IPS-20b (cell line): ENCODE results near the gene RPL39.
A peak's percentile ranks its signal among the peaks of the same experiment; 100 is the strongest.
"Not testable (repeated sequence)": the region's sequence is repeated elsewhere in the genome, so short reads cannot be mapped to it uniquely, and the experiment has no call there.

ENCODE experiments used
- H3K27ac ChIP-seq: one replicate; pipeline ENCODE4 v1.5.1; 2013; ENCODE audit warnings: low read length
- H3K27me3 ChIP-seq: 2 replicates; pipeline ENCODE4 v1.6.1; 2013; ENCODE audit warnings: mild to moderate bottlenecking, low read length, inconsistent platforms; ENCODE audit not compliant: insufficient read depth
- H3K36me3 ChIP-seq: 2 replicates; pipeline ENCODE4 v1.6.1; 2013; ENCODE audit warnings: low read depth, mild to moderate bottlenecking, inconsistent platforms, low read length, moderate library complexity; ENCODE audit not compliant: insufficient read depth
- H3K4me1 ChIP-seq: 2 replicates; pipeline ENCODE4 v1.6.1; 2013; ENCODE audit warnings: mild to moderate bottlenecking, control low read depth, inconsistent platforms, low read length, moderate library complexity; ENCODE audit not compliant: insufficient read depth
- H3K4me3 ChIP-seq: 2 replicates; pipeline ENCODE4 v1.5.1; 2013; ENCODE audit warnings: mild to moderate bottlenecking, low read length, inconsistent platforms
- H3K9ac ChIP-seq: 2 replicates; pipeline ENCODE4 v1.6.1; 2013; ENCODE audit warnings: low read depth, mild to moderate bottlenecking, inconsistent platforms, low read length, moderate library complexity
- H3K9me3 ChIP-seq: 2 replicates; pipeline ENCODE4 v1.6.1; 2013; ENCODE audit warnings: mild to moderate bottlenecking, low read depth, low read length, inconsistent platforms; ENCODE audit not compliant: insufficient read depth

Gene RPL39

GRCh38 chrX:119760026-119760877 lies 31.2 kb downstream of the RPL39 start:
- Histone ChIP-seq H3K9ac (no peak overlapping the region), H3K4me1 (peaks cover 10% of the 10 kb centered on the region; the same call in 1 of the 2 replicates), H3K4me3 (peak overlapping the region; percentile 70), H3K36me3 (no peaks in the 10 kb centered on the region), H3K27ac (no peak overlapping the region), H3K27me3 (peaks cover 18% of the 10 kb centered on the region), H3K9me3 (no peaks in the 10 kb centered on the region)

DNA sequence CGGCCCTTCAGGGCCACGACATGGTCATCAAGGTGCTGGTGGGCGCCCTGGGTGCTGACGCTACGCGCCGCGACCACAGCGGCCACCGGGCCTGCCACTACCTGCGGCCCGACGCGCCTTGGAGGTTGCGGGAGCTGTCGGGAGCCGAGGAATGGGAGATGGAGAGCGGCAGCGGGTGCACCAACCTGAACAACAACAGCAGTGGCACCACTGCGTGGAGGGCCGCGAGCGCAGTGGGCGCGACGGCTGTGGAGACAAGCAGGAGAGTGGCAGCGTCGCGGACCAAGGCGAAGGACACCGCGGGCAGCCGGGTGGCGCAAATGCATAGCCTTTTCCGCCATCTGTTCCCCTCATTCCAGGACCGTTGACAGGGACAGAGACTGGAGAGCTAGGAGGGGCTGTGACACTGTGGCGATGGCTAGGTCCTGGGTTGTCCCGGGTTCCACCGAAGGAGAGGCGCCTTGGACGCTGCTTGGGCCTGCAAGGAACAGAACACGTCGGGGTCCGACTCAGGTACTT lies 32.1 kb downstream of the RPL39 start:
- Histone ChIP-seq H3K36me3 (no peaks in the 10 kb centered on the region), H3K4me3 (peak overlapping the region; percentile 70), H3K27me3 (peaks cover 18% of the 10 kb centered on the region), H3K9ac (no peak overlapping the region), H3K4me1 (peaks cover 10% of the 10 kb centered on the region; the same call in 1 of the 2 replicates), H3K9me3 (no peaks in the 10 kb centered on the region), H3K27ac (no peak overlapping the region)

GRCh38 chrX:119758731-119759247 lies 32.6 kb downstream of the RPL39 start:
- Histone ChIP-seq H3K27me3 (peaks cover 18% of the 10 kb centered on the region), H3K9ac (no peak overlapping the region; the same call in 1 of the 2 replicates), H3K36me3 (no peaks in the 10 kb centered on the region), H3K27ac (no peak overlapping the region), H3K4me3 (peak overlapping the region; percentile 70; the same call in 1 of the 2 replicates), H3K9me3 (no peaks in the 10 kb centered on the region), H3K4me1 (peaks cover 10% of the 10 kb centered on the region; the same call in 1 of the 2 replicates)

DNA sequence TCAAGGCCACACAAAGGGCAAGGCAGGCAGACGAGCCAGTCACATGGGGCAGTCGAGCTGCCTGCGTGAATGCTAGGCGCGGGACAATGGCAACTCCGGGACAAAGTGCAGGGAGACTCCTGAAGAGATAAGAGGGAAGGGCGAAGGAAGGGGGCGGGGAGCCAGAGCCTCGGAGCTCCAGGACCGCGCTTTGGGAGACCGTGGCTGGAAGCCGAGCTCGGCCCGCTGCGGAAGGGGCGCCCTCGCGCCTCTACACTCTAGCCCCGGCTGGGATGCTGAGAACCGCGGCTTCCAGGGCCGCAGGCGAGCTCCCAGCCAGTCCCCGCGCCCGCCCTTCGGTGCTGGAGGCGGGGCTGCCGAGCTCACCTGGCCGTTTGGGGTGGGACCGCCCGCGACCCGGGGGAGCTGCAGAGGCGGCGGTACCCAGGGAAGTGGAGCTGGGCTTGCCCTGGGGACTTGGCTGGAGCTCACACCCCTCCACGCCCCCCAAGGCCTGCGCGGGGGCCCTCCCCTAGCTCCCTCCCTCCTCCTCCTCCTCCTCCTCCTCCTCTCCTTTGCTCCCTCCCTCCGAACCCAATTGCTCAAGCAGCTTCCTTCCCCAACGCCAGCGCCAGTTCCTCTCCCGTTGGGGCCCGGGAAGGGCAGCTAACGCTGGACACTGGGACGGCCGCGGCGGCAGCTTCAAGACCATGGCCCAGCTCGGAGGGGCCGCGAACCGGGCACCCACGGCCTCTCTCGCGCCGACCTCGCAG lies 33.3 kb downstream of the RPL39 start, which contains the start of gene SOWAHD:
TSS of gene SOWAHD (plus strand) at position 610 of the 752 bp plus-strand sequence. CDS start at position 690, 80 bp downstream.
- peaks cover 10% of the 10 kb centered on the region; the same call in 1 of the 2 replicates for H3K4me1 ChIP-seq
- H3K9me3 ChIP-seq = no peaks in the 10 kb centered on the region
- H3K9ac ChIP-seq = peak within 1 kb of the TSS; percentile 61
- no peak within 1 kb of the TSS for H3K27ac ChIP-seq
- peaks cover 18% of the 10 kb centered on the region for H3K27me3 ChIP-seq
- peak within 1 kb of the TSS; percentile 70 for H3K4me3 ChIP-seq
- no peaks in the 10 kb centered on the region for H3K36me3 ChIP-seq

- Histone ChIP-seq H3K9me3 (no peaks in the 10 kb centered on the region), H3K27me3 (peaks cover 18% of the 10 kb centered on the region), H3K36me3 (no peaks in the 10 kb centered on the region), H3K9ac (peak overlapping the region; percentile 61), H3K27ac (no peak overlapping the region), H3K4me1 (peaks cover 10% of the 10 kb centered on the region; the same call in 1 of the 2 replicates), H3K4me3 (peak overlapping the region; percentile 70)
These were observed 33.8 kb downstream of the RPL39 start for GRCh38 chrX:119757646-119757978.

DNA sequence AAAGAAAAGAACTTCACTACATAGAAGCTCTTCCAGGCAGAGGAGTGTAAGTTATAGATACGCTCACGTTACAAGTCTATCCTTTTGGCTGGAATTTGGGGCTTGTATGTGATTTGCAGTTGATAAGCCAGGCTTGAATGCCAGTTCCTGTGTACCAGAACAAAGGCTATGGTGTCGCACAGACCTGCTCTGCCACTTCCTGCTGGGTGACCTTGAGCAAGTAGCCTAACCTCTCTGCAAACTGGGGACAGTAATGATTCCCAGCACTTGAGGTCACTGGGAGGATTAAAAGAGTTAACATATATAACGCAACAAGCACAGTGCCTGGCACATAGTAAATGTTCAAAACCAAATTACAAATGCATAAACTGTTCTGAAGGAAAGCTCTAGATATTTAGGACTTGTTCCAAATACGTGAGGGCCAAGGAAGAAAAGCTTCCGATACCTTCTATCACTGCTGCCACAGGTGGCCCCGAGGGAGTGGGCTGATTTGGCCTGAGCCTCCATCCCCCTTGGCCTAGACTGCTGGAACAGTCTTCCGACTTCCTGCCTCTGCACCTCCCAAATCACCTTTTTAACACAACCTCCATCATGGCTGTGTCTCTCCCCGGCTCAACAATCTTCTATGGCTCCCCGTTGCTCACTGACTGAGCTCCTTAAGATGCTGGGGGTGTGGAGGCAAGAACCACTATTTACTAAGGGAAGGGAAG lies 34.3 kb downstream of the RPL39 start:
- Histone ChIP-seq H3K4me3 (peak overlapping the region; percentile 70; the same call in 1 of the 2 replicates), H3K27ac (no peak overlapping the region), H3K4me1 (peaks cover 10% of the 10 kb centered on the region; the same call in 1 of the 2 replicates), H3K9ac (0 out of 2 replicates have a peak overlapping the region, but pooled peaks have one; percentile 61), H3K36me3 (no peaks in the 10 kb centered on the region), H3K9me3 (no peaks in the 10 kb centered on the region), H3K27me3 (peaks cover 18% of the 10 kb centered on the region)

- Histone ChIP-seq H3K9me3 (no peaks in the 10 kb centered on the region), H3K4me3 (no peak overlapping the region), H3K4me1 (peaks cover 10% of the 10 kb centered on the region; the same call in 1 of the 2 replicates), H3K27me3 (peaks cover 18% of the 10 kb centered on the region), H3K9ac (no peak overlapping the region), H3K27ac (no peak overlapping the region), H3K36me3 (no peaks in the 10 kb centered on the region)
These were observed 35.4 kb downstream of the RPL39 start for GRCh38 chrX:119755981-119756533.

- Histone ChIP-seq H3K9me3 (no peaks in the 10 kb centered on the region), H3K4me1 (peaks cover 10% of the 10 kb centered on the region; the same call in 1 of the 2 replicates), H3K9ac (no peak overlapping the region), H3K4me3 (no peak overlapping the region), H3K36me3 (no peaks in the 10 kb centered on the region), H3K27ac (no peak overlapping the region), H3K27me3 (no peaks in the 10 kb centered on the region; the same call in 1 of the 2 replicates)
These were observed 37.7 kb downstream of the RPL39 start for GRCh38 chrX:119753639-119754257.

DNA sequence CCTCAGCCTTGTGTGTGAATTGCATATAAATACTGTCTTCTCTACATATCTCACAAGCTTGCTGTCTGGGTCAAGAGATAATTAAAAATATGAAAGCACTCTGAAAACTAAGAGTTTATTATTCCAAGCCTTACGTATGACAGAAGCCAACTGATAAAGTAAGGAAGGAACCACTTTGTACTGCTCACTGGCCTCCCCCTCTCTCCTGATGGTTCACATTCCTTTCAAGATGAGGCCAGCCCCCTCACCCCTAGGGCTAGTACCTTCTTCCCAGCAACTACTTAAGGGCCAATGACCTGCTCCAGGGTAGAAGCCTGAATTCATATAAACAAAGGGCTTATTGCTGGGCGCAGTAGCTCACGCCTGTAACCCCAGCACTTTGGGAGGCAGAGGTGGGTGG lies 38.4 kb downstream of the RPL39 start:
- Histone ChIP-seq H3K27ac (no peak overlapping the region), H3K27me3 (no peaks in the 10 kb centered on the region; the same call in 1 of the 2 replicates), H3K9ac (no peak overlapping the region)

DNA sequence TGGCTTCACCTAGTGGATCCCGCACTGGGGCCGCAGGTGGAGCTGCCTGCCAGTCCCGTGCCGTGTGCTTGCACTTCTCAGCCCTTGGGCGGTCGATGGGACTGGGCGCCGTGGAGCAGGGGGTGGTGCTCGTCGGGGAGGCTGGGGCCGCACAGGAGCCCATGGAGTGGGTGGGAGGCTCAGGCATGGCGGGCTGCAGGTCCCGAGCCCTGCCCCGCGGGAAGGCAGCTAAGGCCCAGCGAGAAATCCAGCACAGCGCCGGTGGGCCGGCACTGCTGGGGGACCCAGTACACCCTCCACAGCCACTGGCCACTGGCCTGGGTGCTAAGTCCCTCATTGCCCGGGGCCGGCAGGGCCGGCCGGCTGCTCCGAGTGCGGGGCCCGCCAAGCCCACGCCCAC lies 40.7 kb downstream of the RPL39 start:
- not testable (repeated sequence) for H3K36me3 ChIP-seq, H3K27me3 ChIP-seq, H3K9me3 ChIP-seq, H3K27ac ChIP-seq, H3K4me1 ChIP-seq, H3K9ac ChIP-seq, H3K4me3 ChIP-seq

More for the DNA sequence above, 38.4 kb downstream of the RPL39 start:
- peaks cover 10% of the 10 kb centered on the region; the same call in 1 of the 2 replicates for H3K4me1 ChIP-seq
- H3K9me3 ChIP-seq = no peaks in the 10 kb centered on the region
- no peak overlapping the region for H3K4me3 ChIP-seq
- no peaks in the 10 kb centered on the region for H3K36me3 ChIP-seq
